Tibial nerve (tissue), 4 donors: Measurements from ENCODE around the gene UBE2I.
"Not testable (repeated sequence)": the region's sequence is repeated elsewhere in the genome, so short reads cannot be mapped to it uniquely, and the experiment has no call there.

Experiments used
- EP300 ChIP-seq, 2 donors: sonication (generic); formaldehyde crosslinking; IDR thresholded peaks; one replicate each; pipeline ENCODE4 v1.6.1; 2017; ENCODE audit warnings: antibody characterized with exemption in 2 of 2, mild to moderate bottlenecking in 1 of 2
- POLR2A ChIP-seq, 2 donors: fragments of 450-650 bp; IDR thresholded peaks; one replicate each; pipeline ENCODE4 v1.6.1; 2017; ENCODE audit warnings: antibody characterized with exemption in 2 of 2, mild to moderate bottlenecking in 2 of 2, moderate library complexity in 2 of 2
- TF ChIP-seq, protein P1 (sequence below), 5 experiments: fragments of 200-600 bp in 3 of 5; fragments of 450-650 bp in 2 of 5; sonication (generic) in 3 of 5; IDR thresholded peaks; one replicate each; pipeline ENCODE4 v1.5.1; 2016 to 2019; ENCODE audit warnings: antibody characterized with exemption in 5 of 5, mild to moderate bottlenecking in 3 of 5, moderate library complexity in 2 of 5

DNA sequence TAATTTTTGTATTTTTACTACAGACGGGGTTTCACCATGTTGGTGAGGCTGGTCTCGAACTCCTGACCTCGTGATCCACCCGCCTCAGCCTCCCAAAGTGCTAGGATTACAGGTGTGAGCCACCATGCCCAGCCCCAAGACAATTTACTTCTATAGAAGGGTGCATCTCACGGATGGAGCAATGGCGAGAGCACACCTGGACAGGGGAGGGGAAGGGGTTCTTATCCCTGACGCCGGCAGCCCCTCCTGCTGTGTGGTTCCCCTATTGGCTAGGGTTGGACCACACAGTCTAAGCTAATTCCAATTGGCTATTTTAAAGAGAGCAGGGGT lies 12.8 kb upstream of the UBE2I start:
- TF ChIP-seq, protein P1, sequence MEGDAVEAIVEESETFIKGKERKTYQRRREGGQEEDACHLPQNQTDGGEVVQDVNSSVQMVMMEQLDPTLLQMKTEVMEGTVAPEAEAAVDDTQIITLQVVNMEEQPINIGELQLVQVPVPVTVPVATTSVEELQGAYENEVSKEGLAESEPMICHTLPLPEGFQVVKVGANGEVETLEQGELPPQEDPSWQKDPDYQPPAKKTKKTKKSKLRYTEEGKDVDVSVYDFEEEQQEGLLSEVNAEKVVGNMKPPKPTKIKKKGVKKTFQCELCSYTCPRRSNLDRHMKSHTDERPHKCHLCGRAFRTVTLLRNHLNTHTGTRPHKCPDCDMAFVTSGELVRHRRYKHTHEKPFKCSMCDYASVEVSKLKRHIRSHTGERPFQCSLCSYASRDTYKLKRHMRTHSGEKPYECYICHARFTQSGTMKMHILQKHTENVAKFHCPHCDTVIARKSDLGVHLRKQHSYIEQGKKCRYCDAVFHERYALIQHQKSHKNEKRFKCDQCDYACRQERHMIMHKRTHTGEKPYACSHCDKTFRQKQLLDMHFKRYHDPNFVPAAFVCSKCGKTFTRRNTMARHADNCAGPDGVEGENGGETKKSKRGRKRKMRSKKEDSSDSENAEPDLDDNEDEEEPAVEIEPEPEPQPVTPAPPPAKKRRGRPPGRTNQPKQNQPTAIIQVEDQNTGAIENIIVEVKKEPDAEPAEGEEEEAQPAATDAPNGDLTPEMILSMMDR (IDR thresholded peaks at IDR 0.05): not testable (repeated sequence)
- TF ChIP-seq POLR2A, EP300 (IDR thresholded peaks at IDR 0.05): not testable (repeated sequence)
